OCI-LY3 (cell line): ENCODE measurements around the gene BTBD17.

ENCODE experiments used
- EZH2phosphoT487 ChIP-seq: fragments of 200-600 bp; shearing (Covaris generic); IDR thresholded peaks from 2 replicates; pipeline ENCODE4 v1.6.1; 2018; ENCODE audit warnings: antibody characterized with exemption, mixed run types, low read depth
- TF ChIP-seq, protein P1 (sequence below): fragments of 200-600, 300-600 bp; sonication (generic); IDR thresholded peaks from 2 replicates; pipeline ENCODE4 v1.5.1; 2014; ENCODE audit warnings: antibody characterized with exemption, low read length, low read depth

DNA sequence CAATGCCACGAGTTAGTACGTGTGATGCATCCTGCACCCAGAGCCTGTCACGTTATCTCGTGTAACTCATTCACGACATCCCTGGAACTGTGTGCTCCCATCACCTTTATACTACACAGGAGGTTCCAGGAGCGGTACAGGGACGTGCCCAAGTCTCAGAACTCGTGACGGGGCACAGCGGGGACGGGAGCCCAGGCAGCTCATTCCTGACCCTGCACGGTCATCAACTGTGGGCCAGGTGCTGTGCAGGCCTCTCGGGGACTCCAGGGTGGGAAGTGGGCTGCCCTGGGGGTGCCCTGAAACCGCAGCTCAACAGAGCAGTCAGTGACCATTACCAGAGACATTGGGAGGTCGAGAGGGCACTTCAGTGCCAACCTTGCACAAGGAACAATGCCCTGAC lies 46.8 kb downstream of the BTBD17 start:
- TF ChIP-seq, protein P1, sequence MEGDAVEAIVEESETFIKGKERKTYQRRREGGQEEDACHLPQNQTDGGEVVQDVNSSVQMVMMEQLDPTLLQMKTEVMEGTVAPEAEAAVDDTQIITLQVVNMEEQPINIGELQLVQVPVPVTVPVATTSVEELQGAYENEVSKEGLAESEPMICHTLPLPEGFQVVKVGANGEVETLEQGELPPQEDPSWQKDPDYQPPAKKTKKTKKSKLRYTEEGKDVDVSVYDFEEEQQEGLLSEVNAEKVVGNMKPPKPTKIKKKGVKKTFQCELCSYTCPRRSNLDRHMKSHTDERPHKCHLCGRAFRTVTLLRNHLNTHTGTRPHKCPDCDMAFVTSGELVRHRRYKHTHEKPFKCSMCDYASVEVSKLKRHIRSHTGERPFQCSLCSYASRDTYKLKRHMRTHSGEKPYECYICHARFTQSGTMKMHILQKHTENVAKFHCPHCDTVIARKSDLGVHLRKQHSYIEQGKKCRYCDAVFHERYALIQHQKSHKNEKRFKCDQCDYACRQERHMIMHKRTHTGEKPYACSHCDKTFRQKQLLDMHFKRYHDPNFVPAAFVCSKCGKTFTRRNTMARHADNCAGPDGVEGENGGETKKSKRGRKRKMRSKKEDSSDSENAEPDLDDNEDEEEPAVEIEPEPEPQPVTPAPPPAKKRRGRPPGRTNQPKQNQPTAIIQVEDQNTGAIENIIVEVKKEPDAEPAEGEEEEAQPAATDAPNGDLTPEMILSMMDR, result no peak
- no peak for TF ChIP-seq EZH2phosphoT487
